Heart left ventricle (tissue), 13 donors: Measurements from ENCODE around the gene CD101.

ENCODE experiments used
- CTCF ChIP-seq, 12 donors: fragments of 200-600 bp; sonication (generic) in 4 of 12; IDR thresholded peaks; one replicate each; pipeline versions ENCODE4 v1.5.0 to v1.8.0; 2018 to 2022; ENCODE audit warnings: antibody characterized with exemption in 12 of 12, mild to moderate bottlenecking in 5 of 12
- POLR2A ChIP-seq, 2 donors: fragments of 450-650 bp; IDR thresholded peaks; one replicate each; pipeline ENCODE4 v1.6.1; 2017; ENCODE audit warnings: antibody characterized with exemption in 2 of 2, mild to moderate bottlenecking in 2 of 2, moderate library complexity in 2 of 2
- donor health status: ischemic (EF 13 %, LVEDD 7.1; RV severe dilation, severe dysfunction).
- donor health status: DM: no; HTN: yes; CAD: no.
- donor health status: DM: no; HTN: no; CAD: no.
- donor health status: ischemic (EF 25% LVEDD 6.9; RV normal size, moderate dysfunction).
- donor health status: ischemic (EF 25% LVEDD 5.7; RV mildly dilated, moderate dysfunction).
- donor health status: ischemic (EF 35%, LVEDD 5.7; RV mildly dilated, moderate dysfunction).
- donor health status: nonischemic (EF 11% LVEDD 7.7; RV severe dilation, severe dysfunction).
- donor health status: DM: yes; HTN: yes; CAD: no.
- donor health status: PGD.
- donor health status: ischemic (EF 29% LVEDD 5.4; RV normal size, mild dysfunction).
- donor health status: nonischemic (EF 23%, LVEDD 6.1; RV moderate dilation, normal function).

DNA sequence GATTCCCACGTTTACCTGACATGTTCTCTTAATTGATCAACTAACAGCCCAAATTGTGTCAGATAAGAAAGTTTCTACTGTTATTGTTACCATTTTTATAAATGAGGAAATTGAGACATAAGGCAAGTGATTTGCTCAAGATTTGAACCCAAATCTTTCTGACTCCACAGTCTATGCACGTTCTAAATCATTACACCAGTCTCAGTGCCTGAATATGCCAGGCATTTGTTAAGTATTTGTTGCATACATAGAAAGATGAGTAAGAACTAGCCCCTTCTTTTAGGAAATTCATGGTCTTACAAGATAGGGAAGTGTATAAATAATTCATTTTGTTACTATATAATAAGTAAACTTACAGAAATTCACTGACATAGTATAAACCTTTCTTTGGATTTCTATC is 7.1 kb upstream of the CD101 start:
- TF ChIP-seq CTCF (IDR thresholded peaks at IDR 0.05) (no peak), POLR2A (IDR thresholded peaks at IDR 0.05) (no peak)
